ENCODE data around the gene VAV3. TPM values are rescaled to one million over a fixed set of nuclear protein-coding genes. Genes with fewer than 3 reads are reported as not detected.

The VAV3 gene
- total RNA-seq, 1 experiment from 2014 or later = not detected

- CTCF ChIA-PET = no interaction called here
Observed at GRCh38 chr1:107767156-107767582, 197.8 kb downstream of the VAV3 start.

More at GRCh38 chr1:107767156-107767582, 197.8 kb downstream of the VAV3 start:
- intact Hi-C loops (cut with micrococcal nuclease) = no loop called here
- BruUV-seq (replicated peaks) = no TSS peak
- H3K4me1 ChIP-seq (ENCODE audit: control insufficient read depth in 1 of 2, insufficient read depth in 2 of 2, low read length in 2 of 2) = no peaks in the 10 kb centered on the region
- H3K27me3 ChIP-seq (ENCODE audit: insufficient read depth, low read length) = peaks cover 9% of the 10 kb centered on the region; the same call in 1 of the 2 replicates
- H3K9me3 ChIP-seq (ENCODE audit: control insufficient read depth in 1 of 2, insufficient read depth in 1 of 2, low read depth in 1 of 2, low read length in 2 of 2) = no peaks in the 10 kb centered on the region
- no peak overlapping the region for H3K9ac ChIP-seq (ENCODE audit: low read length)
- RAD21 ChIA-PET (ENCODE audit: low non-redundant PET in 1 of 2, low total read pairs in 2 of 2, uncharacterized antibody in 2 of 2, unreplicated experiment in 2 of 2) = no interaction called here
- ATAC-seq (no peak), DNase-seq (ENCODE audit: low read depth, low spot score) (no peak)
- no peak overlapping the region for H3K4me2 ChIP-seq (ENCODE audit: low read length)
- no peak for TF ChIP-seq EZH2phosphoT487 (IDR thresholded peaks at IDR 0.05; ENCODE audit: borderline replicate concordance)
- TF ChIP-seq, protein P1, sequence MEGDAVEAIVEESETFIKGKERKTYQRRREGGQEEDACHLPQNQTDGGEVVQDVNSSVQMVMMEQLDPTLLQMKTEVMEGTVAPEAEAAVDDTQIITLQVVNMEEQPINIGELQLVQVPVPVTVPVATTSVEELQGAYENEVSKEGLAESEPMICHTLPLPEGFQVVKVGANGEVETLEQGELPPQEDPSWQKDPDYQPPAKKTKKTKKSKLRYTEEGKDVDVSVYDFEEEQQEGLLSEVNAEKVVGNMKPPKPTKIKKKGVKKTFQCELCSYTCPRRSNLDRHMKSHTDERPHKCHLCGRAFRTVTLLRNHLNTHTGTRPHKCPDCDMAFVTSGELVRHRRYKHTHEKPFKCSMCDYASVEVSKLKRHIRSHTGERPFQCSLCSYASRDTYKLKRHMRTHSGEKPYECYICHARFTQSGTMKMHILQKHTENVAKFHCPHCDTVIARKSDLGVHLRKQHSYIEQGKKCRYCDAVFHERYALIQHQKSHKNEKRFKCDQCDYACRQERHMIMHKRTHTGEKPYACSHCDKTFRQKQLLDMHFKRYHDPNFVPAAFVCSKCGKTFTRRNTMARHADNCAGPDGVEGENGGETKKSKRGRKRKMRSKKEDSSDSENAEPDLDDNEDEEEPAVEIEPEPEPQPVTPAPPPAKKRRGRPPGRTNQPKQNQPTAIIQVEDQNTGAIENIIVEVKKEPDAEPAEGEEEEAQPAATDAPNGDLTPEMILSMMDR (IDR thresholded peaks at IDR 0.05 in 2 of 3, conservative IDR thresholded peaks at IDR 0.05 in 1 of 3; ENCODE audit: borderline replicate concordance in 1 of 3, insufficient read depth in 1 of 3, low read depth in 2 of 3, low read length in 2 of 3) = no peak
- TF ChIP-seq SP1 (IDR thresholded peaks at IDR 0.05; ENCODE audit: low read depth) = no peak
- no peak for TF ChIP-seq POLR2AphosphoS5 (IDR thresholded peaks at IDR 0.05; ENCODE audit: low read depth, low read length)
- no peak for TF ChIP-seq ZBTB33 (IDR thresholded peaks at IDR 0.05; ENCODE audit: extremely low read depth, insufficient replicate concordance, low read length)
- no peak for TF ChIP-seq REST (IDR thresholded peaks at IDR 0.05; ENCODE audit: low read depth)
- no peak for TF ChIP-seq TCF7L2 (IDR thresholded peaks at IDR 0.05; ENCODE audit: borderline replicate concordance, extremely low read depth, insufficient read depth, insufficient read length)
- TF ChIP-seq EGR1 (IDR thresholded peaks at IDR 0.05; ENCODE audit: low read depth) = no peak
- no peak for TF ChIP-seq RAD21 (IDR thresholded peaks at IDR 0.05; ENCODE audit: low read depth)
- no peak for TF ChIP-seq MAX (IDR thresholded peaks at IDR 0.05)
- no peak for TF ChIP-seq POLR2A (IDR thresholded peaks at IDR 0.05; ENCODE audit: borderline replicate concordance, extremely low read depth, insufficient read depth, insufficient read length)
- no peak for TF ChIP-seq CBX3 (IDR thresholded peaks at IDR 0.05; ENCODE audit: low read depth)
- no peak for TF ChIP-seq CEBPB (IDR thresholded peaks at IDR 0.05; ENCODE audit: low read depth)
- no peak for TF ChIP-seq ELF1 (IDR thresholded peaks at IDR 0.05; ENCODE audit: borderline replicate concordance, low read depth)
- no peak for TF ChIP-seq YY1 (IDR thresholded peaks at IDR 0.05; ENCODE audit: extremely low read depth, insufficient replicate concordance, low read depth, low read length)
- no peak for TF ChIP-seq SRF (IDR thresholded peaks at IDR 0.05; ENCODE audit: low read depth)
- TF ChIP-seq SIN3A (IDR thresholded peaks at IDR 0.05; ENCODE audit: low read depth) = no peak
- no peak for TF ChIP-seq ATF3 (IDR thresholded peaks at IDR 0.05)
- no peak for TF ChIP-seq FOSL1 (IDR thresholded peaks at IDR 0.05; ENCODE audit: low read depth)
- TF ChIP-seq EZH2 (IDR thresholded peaks at IDR 0.05) = no peak
- no peak overlapping the region for H3K27ac ChIP-seq (ENCODE audit: low read depth, low read length)
- no peaks in the 10 kb centered on the region for H3K36me3 ChIP-seq (ENCODE audit: control insufficient read depth in 1 of 2, insufficient read depth in 2 of 2, low read length in 2 of 2)
- POLR2A ChIA-PET = no interaction called here
- no peak overlapping the region for H2AFZ ChIP-seq (ENCODE audit: low read depth, low read length, poor library complexity, severe bottlenecking)
- H3K9me2 ChIP-seq (ENCODE audit: insufficient read depth) = no peaks in the 10 kb centered on the region
- no peak overlapping the region for H3K4me3 ChIP-seq (replicated peaks in 1 of 2; ENCODE audit: low read depth in 1 of 2, low read length in 2 of 2)
- no peaks in the 10 kb centered on the region for H3K79me2 ChIP-seq (ENCODE audit: insufficient read depth, low read length)
- no peaks in the 10 kb centered on the region; the same call in 1 of the 2 replicates for H4K20me1 ChIP-seq (ENCODE audit: insufficient read depth)
